Measurements from ENCODE around the gene CHRM5.

DNA sequence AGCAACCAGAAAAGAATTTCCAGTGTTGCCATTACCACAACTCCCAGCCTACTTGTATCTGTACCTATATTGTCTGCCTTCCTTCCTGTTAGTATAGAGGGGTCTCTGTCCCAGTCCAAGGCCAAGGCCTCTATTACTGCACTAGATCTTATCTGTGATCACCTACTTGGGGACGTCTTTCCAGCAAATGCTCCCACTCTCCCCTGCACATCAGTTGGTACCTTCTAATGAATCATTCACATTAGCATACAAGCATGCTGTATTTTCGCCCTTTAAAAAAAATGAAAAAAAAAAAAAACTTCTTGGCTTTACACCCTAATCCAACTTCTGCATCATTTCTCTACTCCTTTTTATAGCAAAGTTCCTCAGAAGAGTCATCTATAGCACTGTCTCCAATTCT, 75.5 kb downstream of the CHRM5 start:
- TF ChIP-seq, protein P1, sequence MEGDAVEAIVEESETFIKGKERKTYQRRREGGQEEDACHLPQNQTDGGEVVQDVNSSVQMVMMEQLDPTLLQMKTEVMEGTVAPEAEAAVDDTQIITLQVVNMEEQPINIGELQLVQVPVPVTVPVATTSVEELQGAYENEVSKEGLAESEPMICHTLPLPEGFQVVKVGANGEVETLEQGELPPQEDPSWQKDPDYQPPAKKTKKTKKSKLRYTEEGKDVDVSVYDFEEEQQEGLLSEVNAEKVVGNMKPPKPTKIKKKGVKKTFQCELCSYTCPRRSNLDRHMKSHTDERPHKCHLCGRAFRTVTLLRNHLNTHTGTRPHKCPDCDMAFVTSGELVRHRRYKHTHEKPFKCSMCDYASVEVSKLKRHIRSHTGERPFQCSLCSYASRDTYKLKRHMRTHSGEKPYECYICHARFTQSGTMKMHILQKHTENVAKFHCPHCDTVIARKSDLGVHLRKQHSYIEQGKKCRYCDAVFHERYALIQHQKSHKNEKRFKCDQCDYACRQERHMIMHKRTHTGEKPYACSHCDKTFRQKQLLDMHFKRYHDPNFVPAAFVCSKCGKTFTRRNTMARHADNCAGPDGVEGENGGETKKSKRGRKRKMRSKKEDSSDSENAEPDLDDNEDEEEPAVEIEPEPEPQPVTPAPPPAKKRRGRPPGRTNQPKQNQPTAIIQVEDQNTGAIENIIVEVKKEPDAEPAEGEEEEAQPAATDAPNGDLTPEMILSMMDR (IDR thresholded peaks at IDR 0.05) = no peak
- no peak for TF ChIP-seq POLR2AphosphoS5 (IDR thresholded peaks at IDR 0.05)
- TF ChIP-seq POLR2A (IDR thresholded peaks at IDR 0.05) = no peak
